Left renal pelvis (tissue), 4 donors: ENCODE data around the gene KATNAL1. TPM values are rescaled to one million over a fixed set of nuclear protein-coding genes. Genes with fewer than 3 reads are reported as not detected.

ENCODE experiments used
- DNase-seq, 4 donors: peaks; one replicate each; pipeline ENCODE4 v3.0.0-alpha.2; 2013; ENCODE audit warnings: low read depth in 4 of 4, low spot score in 3 of 4
- polyA plus RNA-seq, 4 donors: library from polyadenylated mRNA; unstranded; fragments of 120-200 nt; gene quantifications; one replicate each; pipeline ENCODE4 v1.2.1, GENCODE V29; 2013; ENCODE audit not compliant: insufficient read length in 4 of 4

The KATNAL1 gene
- polyA plus RNA-seq, 4 donors = 11.9 to 21.3 (median 13.6) TPM

DNA sequence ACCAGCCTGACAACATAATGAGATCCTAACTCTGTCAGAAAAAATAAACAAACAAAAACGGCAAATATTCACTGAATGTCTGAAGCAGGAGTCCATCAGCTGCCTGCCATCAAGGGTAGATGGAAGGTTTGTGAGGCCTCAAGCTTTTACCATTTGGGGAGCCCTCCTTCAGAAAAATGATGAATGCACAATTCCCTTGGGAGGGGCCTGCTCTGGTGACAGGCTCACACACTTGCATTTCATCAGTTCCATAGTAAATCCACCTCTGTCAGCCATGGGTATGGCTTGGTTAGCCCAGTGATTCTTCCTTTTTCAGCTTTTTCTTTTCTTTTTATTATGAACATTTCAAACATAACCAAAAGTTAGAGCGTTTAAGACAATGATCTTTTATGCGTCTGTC, 26.3 kb upstream of the KATNAL1 start:
- no peak for DNase-seq

- DNase-seq = no peak
These were observed 25.2 kb upstream of the KATNAL1 start for GRCh38 chr13:30332456-30333143.

- DNase-seq = no peak
These were observed 24.0 kb upstream of the KATNAL1 start for GRCh38 chr13:30331331-30331771.

DNA sequence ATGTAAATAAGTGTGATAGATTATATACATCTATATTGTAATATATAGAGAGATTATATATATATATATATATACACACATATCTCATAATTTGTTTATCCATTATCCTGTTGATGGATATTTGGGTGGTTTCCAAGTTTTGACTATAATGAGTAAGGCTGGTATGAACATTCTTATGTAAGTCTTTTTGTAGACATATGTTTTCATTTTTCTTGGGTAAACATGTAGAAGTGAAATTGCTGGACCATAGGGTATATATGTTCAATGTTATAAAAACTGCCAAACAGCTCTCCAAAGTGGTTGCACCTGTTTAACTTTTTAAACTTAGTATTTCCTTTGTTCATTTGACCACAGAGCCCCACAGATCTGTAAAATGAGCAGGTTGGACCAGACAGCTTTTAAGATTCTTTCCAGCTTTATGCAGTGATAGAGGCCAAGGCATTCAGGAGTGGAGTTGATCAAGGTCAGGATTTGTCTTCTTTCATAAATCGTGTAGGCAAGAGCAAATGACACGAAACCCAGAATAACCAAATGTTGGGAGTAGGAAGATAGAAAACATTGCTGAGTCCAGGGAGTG, 21.7 kb upstream of the KATNAL1 start:
- DNase-seq = no peak

- no peak for DNase-seq
These were observed 18.3 kb upstream of the KATNAL1 start for GRCh38 chr13:30325668-30326067.

- DNase-seq = no peak
These were observed 16.2 kb upstream of the KATNAL1 start for GRCh38 chr13:30323524-30323923.

GRCh38 chr13:30322428-30322827, 15.1 kb upstream of the KATNAL1 start:
- no peak for DNase-seq

DNA sequence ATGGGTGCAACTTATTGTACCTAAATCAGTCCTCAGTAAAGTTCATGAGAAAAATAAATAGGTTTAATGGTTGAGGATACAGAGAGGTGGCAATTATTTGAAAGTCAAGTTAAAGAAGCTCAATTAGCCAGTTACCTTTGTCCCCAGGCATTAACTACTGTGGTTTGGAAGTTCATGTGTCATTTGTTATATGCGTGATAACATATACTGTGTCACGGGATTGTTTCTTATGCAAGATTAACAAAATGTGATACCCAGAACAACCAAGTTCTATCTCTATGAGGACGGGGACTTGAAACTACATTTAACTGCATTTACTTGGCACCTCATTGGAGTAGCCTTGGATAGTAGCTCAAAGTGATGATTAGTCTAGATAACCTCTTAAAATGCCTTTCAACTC, 13.9 kb upstream of the KATNAL1 start:
- no peak for DNase-seq

- no peak for DNase-seq
These were observed 12.3 kb upstream of the KATNAL1 start for GRCh38 chr13:30319655-30320054.

DNA sequence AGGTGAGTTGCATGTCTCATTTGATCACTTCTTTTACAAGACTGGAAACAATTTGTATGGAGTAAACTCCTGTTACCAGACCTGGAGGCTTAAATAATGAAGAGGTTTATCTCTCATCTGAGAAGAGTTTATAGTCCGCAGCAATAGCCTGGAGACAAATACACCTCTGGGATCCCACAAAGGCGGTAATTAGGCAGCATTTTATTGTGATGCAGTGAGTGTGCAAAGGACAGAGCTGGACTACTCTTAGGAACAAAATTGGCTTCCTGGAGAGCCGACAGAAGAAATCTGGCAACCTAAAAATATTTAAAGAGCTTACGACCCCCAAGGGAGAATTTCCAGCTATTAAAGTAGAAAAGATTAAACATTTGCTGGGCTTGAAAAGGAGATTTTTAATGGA, 11.8 kb upstream of the KATNAL1 start:
- no peak for DNase-seq

DNA sequence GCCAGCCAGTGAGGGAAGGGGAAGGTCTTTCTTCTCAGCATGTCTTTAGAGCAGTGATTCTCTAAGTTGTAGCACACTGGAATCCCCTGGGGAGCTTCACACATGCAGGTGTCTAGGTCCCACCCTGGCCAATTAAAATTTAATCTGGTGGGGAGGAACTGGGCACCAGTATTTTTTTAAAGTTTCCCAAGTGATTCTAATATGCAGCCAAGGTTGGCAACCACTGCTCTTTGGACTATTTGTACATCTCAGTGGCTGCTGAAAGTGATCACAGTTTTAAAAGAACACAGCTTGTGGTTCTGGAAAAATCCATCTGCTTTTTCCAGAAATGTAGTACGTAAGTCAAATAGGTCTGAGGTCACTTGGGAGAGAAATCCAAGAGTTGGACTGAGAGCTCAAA, 10.7 kb upstream of the KATNAL1 start:
- DNase-seq = no peak

GRCh38 chr13:30314562-30314961, 7.2 kb upstream of the KATNAL1 start:
- no peak for DNase-seq

DNA sequence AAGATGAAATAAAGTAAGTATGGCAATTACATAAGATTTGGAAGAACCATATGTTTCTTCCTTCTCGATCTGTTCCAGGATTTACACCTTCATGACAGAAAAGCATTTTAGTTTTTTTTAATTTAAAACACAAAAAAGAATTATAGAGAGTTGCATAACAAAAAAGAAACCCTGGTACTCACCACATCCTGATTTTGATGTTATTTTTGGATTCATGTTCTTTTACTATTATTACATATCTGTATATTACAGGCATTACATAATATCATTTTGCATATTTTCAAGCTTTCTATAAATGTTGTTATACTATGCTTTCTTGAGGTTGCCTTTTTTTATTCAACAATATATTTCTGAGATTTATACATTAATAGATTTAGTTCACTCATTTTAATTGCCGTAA, 6.7 kb upstream of the KATNAL1 start:
- no peak for DNase-seq

DNA sequence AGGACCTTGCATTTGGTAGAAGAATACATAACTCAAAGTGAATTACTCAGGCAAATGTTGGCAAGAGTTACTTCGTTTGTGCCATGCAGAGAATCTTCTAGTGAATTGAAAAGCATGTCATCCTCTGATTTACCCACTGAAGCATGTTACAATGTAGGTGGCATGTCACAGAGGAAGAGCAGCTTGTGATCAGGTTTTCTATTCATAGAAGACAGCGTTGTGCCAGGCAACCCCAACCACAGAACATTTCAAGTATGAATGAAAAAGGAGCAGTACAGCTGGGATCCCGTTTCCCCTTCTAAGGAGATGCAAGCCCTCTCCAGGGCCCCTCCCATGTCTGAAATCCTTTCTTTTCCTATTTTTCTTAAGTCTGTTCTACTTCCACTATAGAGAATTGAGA, 6.0 kb upstream of the KATNAL1 start:
- no peak for DNase-seq

- DNase-seq = no peak
These were observed 5.6 kb upstream of the KATNAL1 start for GRCh38 chr13:30312904-30313303.

GRCh38 chr13:30308548-30308947, 1.2 kb upstream of the KATNAL1 start:
- no peak for DNase-seq

GRCh38 chr13:30307971-30308290, 580 bp upstream of the KATNAL1 start:
- no peak for DNase-seq

DNA sequence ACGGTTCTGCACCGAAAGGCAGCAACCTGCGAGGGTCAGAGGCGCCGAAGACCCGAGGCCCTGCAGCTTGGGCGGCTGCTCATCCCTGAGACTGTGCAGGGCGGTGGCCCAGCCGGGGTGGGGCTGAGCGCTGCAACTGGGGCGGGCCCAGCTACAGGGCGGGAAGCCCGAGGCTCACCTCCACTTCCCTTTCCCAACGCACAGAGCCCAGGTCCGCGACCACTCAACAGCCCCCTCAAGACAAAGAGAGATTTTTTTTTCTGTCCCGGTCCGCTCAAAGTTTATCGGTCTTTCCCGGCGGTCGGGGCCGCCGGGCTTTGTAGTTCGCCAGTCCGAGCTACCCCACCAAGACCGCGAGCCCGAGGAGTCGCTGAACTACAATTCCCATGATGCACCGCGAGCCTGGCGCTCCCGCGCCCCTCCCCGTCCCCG, 573 bp downstream of the KATNAL1 start:
- peak; percentile 87 to 91 (median 90) for DNase-seq

DNA sequence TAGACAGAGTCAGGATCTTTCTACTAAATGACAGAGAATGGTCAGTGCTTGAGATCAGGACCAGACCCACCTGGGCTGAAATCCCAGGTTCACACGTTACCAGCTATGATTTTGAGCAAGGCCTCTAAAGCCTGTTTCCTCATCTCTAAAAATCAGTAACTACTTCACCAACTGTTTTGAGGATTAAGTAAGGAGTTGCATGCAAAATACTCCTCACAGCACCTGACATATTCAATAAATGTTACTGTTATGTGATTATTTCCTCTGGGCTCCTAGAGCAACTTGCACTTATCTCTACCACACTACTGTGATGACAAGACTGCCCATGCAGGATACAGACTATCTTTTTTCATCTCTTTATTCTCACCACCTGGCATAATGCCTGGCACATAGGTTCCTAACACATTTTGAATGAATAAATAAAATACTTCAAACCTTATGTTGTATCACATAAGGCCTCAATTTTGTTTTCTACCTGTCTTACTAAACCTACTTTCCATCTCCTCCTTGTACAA, 1.8 kb downstream of the KATNAL1 start:
- no peak for DNase-seq

GRCh38 chr13:30303269-30303668, 4.1 kb downstream of the KATNAL1 start:
- DNase-seq = no peak

GRCh38 chr13:30301827-30302226, 5.5 kb downstream of the KATNAL1 start:
- DNase-seq = no peak

DNA sequence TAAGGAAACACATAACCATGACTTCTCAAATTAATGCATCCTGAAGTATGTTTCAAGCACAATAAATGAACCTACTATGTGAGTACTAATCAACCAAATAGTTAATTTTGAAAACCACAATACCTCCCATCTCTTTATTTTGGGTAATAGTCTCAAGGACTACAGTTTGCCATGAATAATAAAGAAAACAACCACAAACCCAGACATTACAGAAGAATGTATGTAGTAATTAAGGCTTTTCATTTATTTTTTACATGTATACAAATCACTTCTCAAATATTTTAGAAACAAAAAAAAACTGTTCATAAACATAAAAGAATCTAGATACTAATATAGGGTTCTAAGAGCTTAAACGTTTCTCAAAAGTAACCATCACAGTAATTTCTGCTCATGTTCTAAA, 6.8 kb downstream of the KATNAL1 start:
- no peak for DNase-seq

DNA sequence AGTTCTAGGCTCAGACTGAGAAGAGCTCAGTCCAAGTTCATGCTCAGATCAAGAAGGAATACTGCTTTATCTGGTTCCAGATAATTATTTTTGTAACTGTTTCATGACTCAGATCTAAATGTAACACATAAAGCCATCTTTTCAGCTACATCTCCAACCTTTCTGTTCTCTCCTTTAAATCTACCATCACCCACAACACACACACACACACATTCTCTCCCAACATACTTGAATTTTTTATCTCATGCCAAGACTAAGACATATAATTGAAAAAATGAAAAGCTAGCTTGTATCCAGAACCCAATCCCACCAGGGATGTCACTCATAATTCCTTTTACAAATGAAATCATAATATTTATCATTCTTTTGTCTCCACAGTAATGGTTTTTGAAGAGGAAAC, 7.6 kb downstream of the KATNAL1 start:
- DNase-seq = no peak
